Thyroid gland (tissue), 4 donors: Measurements from ENCODE around the gene SEC31A.

Source experiments
- POLR2A ChIP-seq, 2 donors: fragments of 450-650 bp; IDR thresholded peaks; one replicate each; pipeline ENCODE4 v1.6.1; 2017; ENCODE audit warnings: antibody characterized with exemption in 2 of 2, mild to moderate bottlenecking in 2 of 2, moderate library complexity in 1 of 2
- TF ChIP-seq, protein P1 (sequence below), 6 experiments: fragments of 200-600 bp in 3 of 6; fragments of 450-650 bp in 3 of 6; sonication (generic) in 3 of 6; IDR thresholded peaks; one replicate each; pipeline ENCODE4 v1.5.1; 2016 to 2019; ENCODE audit warnings: antibody characterized with exemption in 6 of 6, mild to moderate bottlenecking in 2 of 6, inconsistent platforms in 1 of 6, moderate library complexity in 1 of 6

DNA sequence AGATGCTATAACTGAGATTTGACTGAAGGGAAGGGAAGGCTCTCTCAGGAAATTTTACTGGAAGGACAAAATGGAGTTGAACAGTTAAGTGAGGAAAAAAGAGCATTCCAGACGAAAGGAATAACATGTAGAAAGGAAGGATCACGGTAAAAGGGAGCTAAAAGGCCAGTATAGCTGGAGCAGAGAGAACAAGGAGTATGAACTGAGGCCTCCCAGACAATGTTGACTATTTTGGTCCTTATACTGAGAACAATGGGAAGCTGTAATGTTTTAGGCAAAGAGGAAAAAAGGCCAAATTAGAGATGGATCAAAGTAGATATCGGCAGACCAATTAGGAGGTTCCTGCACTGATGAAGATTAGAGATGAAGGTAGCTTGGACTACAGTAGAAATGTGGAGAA is 65.5 kb downstream of the SEC31A start:
- TF ChIP-seq, protein P1, sequence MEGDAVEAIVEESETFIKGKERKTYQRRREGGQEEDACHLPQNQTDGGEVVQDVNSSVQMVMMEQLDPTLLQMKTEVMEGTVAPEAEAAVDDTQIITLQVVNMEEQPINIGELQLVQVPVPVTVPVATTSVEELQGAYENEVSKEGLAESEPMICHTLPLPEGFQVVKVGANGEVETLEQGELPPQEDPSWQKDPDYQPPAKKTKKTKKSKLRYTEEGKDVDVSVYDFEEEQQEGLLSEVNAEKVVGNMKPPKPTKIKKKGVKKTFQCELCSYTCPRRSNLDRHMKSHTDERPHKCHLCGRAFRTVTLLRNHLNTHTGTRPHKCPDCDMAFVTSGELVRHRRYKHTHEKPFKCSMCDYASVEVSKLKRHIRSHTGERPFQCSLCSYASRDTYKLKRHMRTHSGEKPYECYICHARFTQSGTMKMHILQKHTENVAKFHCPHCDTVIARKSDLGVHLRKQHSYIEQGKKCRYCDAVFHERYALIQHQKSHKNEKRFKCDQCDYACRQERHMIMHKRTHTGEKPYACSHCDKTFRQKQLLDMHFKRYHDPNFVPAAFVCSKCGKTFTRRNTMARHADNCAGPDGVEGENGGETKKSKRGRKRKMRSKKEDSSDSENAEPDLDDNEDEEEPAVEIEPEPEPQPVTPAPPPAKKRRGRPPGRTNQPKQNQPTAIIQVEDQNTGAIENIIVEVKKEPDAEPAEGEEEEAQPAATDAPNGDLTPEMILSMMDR (IDR thresholded peaks at IDR 0.05), result no peak
- TF ChIP-seq POLR2A (IDR thresholded peaks at IDR 0.05), result no peak
